A549 treated with CpdA at 1 μM for 4 hours (cell line): ENCODE data around the gene SPX. TPM values are rescaled to one million over a fixed set of nuclear protein-coding genes. Genes with fewer than 3 reads are reported as not detected.

Experiments used
- total RNA-seq: library from RNA; stranded (reverse); fragments of 200-300 nt; extraction: Qiagen RNA extraction; gene quantifications from 5 replicates; pipeline ENCODE4 v1.2.3, GENCODE V29; 2022; ENCODE audit warnings: low read depth

SPX gene, protein sequence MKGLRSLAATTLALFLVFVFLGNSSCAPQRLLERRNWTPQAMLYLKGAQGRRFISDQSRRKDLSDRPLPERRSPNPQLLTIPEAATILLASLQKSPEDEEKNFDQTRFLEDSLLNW
- 1.3 to 2.1 TPM (median 2.0 TPM) in 5 replicates for total RNA-seq

DNA sequence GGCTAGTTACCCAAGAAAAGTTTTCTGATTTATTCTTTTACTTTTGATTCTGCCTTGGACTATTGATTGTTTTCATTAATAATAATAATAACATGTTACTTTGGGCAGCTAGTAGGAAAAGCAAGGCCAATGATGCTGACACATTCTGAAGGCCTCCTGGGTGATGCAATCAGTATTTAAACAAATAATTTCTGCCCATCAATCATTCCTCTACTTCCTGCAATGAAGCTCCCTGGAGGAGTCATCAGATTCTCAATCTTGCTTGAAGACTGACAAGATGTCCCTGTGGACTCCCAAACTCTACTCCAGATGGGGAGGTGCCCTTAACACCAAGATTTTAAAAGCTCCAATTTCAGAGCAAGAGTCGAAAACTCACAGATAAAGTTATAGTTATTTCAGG, at the start of gene SPX:
TSS of gene SPX (plus strand) at position 244 of the 400 bp plus-strand sequence. CDS start 177 bp downstream, outside the sequence.

DNA sequence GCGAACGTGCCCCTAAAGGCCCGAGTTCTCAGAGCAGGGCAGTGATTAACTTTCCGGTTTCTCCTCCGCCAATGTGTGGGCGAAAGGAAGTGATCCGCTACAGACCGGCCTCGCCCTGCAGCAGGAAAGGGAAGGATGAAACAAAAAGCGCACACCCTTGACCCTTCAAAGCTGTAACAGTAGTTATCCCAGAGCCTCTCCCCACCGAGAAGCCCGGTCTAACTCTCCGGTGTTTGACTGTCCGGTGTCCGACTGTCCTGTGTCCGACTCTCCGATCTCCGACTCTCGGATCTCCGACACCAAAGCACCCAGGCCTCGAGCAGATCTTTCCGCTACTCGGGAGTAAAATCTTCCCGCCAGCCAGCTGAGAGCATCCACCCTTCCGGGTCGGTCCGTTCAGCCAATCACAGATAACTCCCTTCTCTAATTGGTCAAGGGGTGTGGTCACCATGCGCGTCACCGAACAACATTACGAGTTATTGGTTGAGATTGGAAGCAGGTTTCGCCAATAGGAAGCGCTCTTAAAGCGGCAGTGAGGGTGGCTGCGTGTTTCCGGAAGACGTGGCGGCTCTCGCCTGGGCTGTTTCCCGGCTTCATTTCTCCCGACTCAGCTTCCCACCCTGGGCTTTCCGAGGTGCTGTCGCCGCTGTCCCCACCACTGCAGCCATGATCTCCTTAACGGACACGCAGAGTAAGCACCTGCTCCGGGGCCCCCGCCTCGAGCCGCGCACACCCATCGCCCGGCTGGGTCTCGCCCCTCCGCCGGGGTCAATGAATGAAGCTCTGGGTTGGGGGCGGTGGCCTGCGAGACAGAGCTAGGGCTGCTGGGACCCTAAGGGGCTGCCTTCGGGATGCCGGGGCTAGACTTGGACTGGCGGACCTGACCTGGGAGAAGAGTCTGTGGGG, 24.6 kb upstream of the SPX start, which contains the start of the genes GOLT1B and RECQL:
TSS of gene GOLT1B (plus strand) at position 532 of the 906 bp plus-strand sequence. CDS start at position 667, 135 bp downstream.
TSS of gene RECQL (minus strand) at position 378 of the 906 bp plus-strand sequence. CDS start 2,065 bp downstream, outside the sequence.

Other genes with a start within 250 kb of the SPX start
- 0.07 TPM in 1 of 5 replicates, not detected in the others for gene SLCO1A2, start 191.4 kb upstream of the SPX start, total RNA-seq
- not detected in 5 replicates for gene IAPP, start 153.4 kb upstream of the SPX start, total RNA-seq
- gene PYROXD1, start 88.6 kb upstream of the SPX start, total RNA-seq: 5.4 to 7.6 TPM (median 6.5 TPM) in 5 replicates
- 44.6 to 85.4 TPM (median 58.4 TPM) in 5 replicates for gene RECQL, start 24.7 kb upstream of the SPX start, total RNA-seq
- gene GOLT1B, start 24.5 kb upstream of the SPX start, total RNA-seq: 79.9 to 91.8 TPM (median 87.8 TPM) in 5 replicates
- gene GYS2, start 78.6 kb downstream of the SPX start, total RNA-seq: not detected in 5 replicates
- 1,436 to 1,656 TPM (median 1,531 TPM) in 5 replicates for gene LDHB, start 131.5 kb downstream of the SPX start, total RNA-seq
- 0.22 to 0.70 TPM (median 0.41 TPM) in 5 replicates for gene KCNJ8, start 248.4 kb downstream of the SPX start, total RNA-seq